Keratinocyte (primary cell): ENCODE data around the gene SFXN3.

Source experiments
- EZH2 ChIP-seq: IDR thresholded peaks from one replicate; pipeline ENCODE4 v1.6.1; 2012; ENCODE audit warnings: inconsistent platforms, mild to moderate bottlenecking, low read length, moderate library complexity
- TF ChIP-seq, protein P1 (sequence below), 3 experiments: IDR thresholded peaks in 1 of 3; conservative IDR thresholded peaks in 1 of 3; optimal IDR thresholded peaks in 1 of 3; 2 replicates in 2 of 3; 3 replicates in 1 of 3; pipeline versions ENCODE3 to v1.5.1; 2011; ENCODE audit warnings: low read length in 3 of 3, mild to moderate bottlenecking in 3 of 3, moderate library complexity in 2 of 3, control low read depth in 1 of 3, inconsistent platforms in 1 of 3; ENCODE audit not compliant: insufficient read depth in 2 of 3; ENCODE audit errors: extremely low read depth in 1 of 3

DNA sequence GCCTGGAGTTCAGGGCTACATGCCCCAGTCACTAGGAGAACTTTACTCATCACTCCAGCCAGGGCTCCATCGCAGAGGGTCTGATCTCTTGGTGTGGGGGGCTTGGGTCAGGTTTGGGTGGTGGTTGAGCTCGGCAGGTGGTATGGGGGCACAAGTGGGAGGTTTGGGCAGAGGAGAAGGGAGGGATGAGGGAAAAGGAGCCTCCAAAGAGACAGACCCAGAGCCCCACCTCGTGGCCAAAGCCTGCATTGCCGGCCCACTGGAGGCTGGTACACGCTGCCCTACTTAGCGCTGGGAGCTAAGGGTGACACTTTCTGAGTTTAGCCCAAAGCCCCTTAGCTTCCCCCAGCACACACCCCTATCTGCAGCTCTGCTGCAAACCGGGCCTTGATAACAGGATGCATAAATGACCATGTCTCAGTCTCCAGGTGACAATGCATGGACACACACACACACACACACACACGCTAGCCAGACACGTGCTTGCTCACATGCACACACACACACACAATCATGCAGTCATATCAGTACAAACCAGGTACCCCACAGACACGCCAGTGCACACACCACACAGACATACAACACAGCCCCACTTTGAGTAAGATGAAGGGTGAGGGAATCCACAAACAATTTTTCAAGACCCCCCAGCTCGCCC, 16.7 kb upstream of the SFXN3 start:
- TF ChIP-seq, protein P1, sequence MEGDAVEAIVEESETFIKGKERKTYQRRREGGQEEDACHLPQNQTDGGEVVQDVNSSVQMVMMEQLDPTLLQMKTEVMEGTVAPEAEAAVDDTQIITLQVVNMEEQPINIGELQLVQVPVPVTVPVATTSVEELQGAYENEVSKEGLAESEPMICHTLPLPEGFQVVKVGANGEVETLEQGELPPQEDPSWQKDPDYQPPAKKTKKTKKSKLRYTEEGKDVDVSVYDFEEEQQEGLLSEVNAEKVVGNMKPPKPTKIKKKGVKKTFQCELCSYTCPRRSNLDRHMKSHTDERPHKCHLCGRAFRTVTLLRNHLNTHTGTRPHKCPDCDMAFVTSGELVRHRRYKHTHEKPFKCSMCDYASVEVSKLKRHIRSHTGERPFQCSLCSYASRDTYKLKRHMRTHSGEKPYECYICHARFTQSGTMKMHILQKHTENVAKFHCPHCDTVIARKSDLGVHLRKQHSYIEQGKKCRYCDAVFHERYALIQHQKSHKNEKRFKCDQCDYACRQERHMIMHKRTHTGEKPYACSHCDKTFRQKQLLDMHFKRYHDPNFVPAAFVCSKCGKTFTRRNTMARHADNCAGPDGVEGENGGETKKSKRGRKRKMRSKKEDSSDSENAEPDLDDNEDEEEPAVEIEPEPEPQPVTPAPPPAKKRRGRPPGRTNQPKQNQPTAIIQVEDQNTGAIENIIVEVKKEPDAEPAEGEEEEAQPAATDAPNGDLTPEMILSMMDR (optimal IDR thresholded peaks at IDR 0.05 in 1 of 3, IDR thresholded peaks at IDR 0.05 in 1 of 3, conservative IDR thresholded peaks at IDR 0.05 in 1 of 3; ENCODE audit: extremely low read depth in 1 of 3, insufficient read depth in 2 of 3, low read length in 3 of 3): peak; percentile 91 to 97 (median 97)
- no peak for TF ChIP-seq EZH2
